ENCODE data around the gene LIPC. TPM values are rescaled to one million over a fixed set of nuclear protein-coding genes. Genes with fewer than 3 reads are reported as not detected.

LIPC gene
- total RNA-seq, 1 donor from 2014 or later = not detected

- H3K9me3 Mint-ChIP-seq = no peaks in the 10 kb centered on the region
- no peaks in the 10 kb centered on the region for H3K27me3 Mint-ChIP-seq (ENCODE audit: low read depth)
- H3K36me3 Mint-ChIP-seq = no peaks in the 10 kb centered on the region
- peaks cover 22% of the 10 kb centered on the region for H3K4me1 Mint-ChIP-seq
- no peak overlapping the region for H3K4me3 Mint-ChIP-seq
- no peak for DNase-seq (ENCODE audit: low spot score in 2 of 2, unreplicated experiment in 2 of 2)
- TF ChIP-seq, protein P1, sequence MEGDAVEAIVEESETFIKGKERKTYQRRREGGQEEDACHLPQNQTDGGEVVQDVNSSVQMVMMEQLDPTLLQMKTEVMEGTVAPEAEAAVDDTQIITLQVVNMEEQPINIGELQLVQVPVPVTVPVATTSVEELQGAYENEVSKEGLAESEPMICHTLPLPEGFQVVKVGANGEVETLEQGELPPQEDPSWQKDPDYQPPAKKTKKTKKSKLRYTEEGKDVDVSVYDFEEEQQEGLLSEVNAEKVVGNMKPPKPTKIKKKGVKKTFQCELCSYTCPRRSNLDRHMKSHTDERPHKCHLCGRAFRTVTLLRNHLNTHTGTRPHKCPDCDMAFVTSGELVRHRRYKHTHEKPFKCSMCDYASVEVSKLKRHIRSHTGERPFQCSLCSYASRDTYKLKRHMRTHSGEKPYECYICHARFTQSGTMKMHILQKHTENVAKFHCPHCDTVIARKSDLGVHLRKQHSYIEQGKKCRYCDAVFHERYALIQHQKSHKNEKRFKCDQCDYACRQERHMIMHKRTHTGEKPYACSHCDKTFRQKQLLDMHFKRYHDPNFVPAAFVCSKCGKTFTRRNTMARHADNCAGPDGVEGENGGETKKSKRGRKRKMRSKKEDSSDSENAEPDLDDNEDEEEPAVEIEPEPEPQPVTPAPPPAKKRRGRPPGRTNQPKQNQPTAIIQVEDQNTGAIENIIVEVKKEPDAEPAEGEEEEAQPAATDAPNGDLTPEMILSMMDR (IDR thresholded peaks at IDR 0.05; ENCODE audit: unreplicated experiment) = no peak
- no peak overlapping the region for H3K27ac Mint-ChIP-seq
These were observed 30.5 kb upstream of the LIPC start for GRCh38 chr15:58401276-58401675.

- Mint-ChIP-seq H3K27ac (no peak overlapping the region), H3K9me3 (no peaks in the 10 kb centered on the region), H3K27me3 (ENCODE audit: low read depth) (no peaks in the 10 kb centered on the region), H3K36me3 (no peaks in the 10 kb centered on the region), H3K4me3 (no peak overlapping the region), H3K4me1 (peaks cover 16% of the 10 kb centered on the region)
- TF ChIP-seq, protein P1 (IDR thresholded peaks at IDR 0.05; ENCODE audit: unreplicated experiment) = no peak
- DNase-seq (ENCODE audit: low spot score in 2 of 2, unreplicated experiment in 2 of 2) = no peak
These were observed 29.7 kb upstream of the LIPC start for GRCh38 chr15:58401991-58402649.

- DNase-seq (ENCODE audit: low spot score in 2 of 2, unreplicated experiment in 2 of 2) = no peak
- H3K4me1 Mint-ChIP-seq = peaks cover 5% of the 10 kb centered on the region
- H3K36me3 Mint-ChIP-seq = no peaks in the 10 kb centered on the region
- no peak overlapping the region for H3K27ac Mint-ChIP-seq
- H3K9me3 Mint-ChIP-seq = no peaks in the 10 kb centered on the region
- H3K4me3 Mint-ChIP-seq = no peak overlapping the region
- H3K27me3 Mint-ChIP-seq (ENCODE audit: low read depth) = no peaks in the 10 kb centered on the region
- TF ChIP-seq, protein P1 (IDR thresholded peaks at IDR 0.05; ENCODE audit: unreplicated experiment) = no peak
These were observed 28.2 kb upstream of the LIPC start for GRCh38 chr15:58403581-58403980.

- H3K27ac Mint-ChIP-seq = no peak overlapping the region
- no peak overlapping the region for H3K4me3 Mint-ChIP-seq
- TF ChIP-seq, protein P1 (IDR thresholded peaks at IDR 0.05; ENCODE audit: unreplicated experiment) = no peak
- no peaks in the 10 kb centered on the region for H3K27me3 Mint-ChIP-seq (ENCODE audit: low read depth)
- H3K9me3 Mint-ChIP-seq = no peaks in the 10 kb centered on the region
- peaks cover 5% of the 10 kb centered on the region for H3K4me1 Mint-ChIP-seq
- DNase-seq (ENCODE audit: low spot score in 2 of 2, unreplicated experiment in 2 of 2) = no peak
- no peaks in the 10 kb centered on the region for H3K36me3 Mint-ChIP-seq
These were observed 27.8 kb upstream of the LIPC start for GRCh38 chr15:58404020-58404419.

DNA sequence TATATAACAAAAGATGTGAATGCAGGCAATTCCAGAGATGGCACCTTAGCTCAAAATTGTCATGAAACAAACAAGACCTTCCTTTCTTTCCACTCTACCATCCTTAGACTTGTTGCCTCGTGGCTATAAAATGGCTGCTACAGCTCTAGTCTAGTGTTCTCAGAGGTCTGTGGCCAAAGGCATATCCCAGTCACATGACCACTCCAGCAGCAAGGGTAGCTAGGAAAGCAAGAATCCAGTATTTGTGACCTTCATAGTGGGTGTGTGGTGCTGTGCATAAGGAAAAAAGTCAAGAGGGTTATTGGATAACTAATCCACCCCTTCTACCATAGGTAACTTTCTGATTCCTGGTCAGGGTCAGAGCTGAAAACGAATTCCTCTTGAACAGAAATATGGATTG is 27.1 kb upstream of the LIPC start:
- H3K9me3 Mint-ChIP-seq = no peaks in the 10 kb centered on the region
- H3K36me3 Mint-ChIP-seq = no peaks in the 10 kb centered on the region
- DNase-seq (ENCODE audit: low spot score in 2 of 2, unreplicated experiment in 2 of 2) = no peak
- H3K27ac Mint-ChIP-seq = no peak overlapping the region
- TF ChIP-seq, protein P1 (IDR thresholded peaks at IDR 0.05; ENCODE audit: unreplicated experiment) = no peak
- peaks cover 6% of the 10 kb centered on the region for H3K4me1 Mint-ChIP-seq
- H3K4me3 Mint-ChIP-seq = no peak overlapping the region
- no peaks in the 10 kb centered on the region for H3K27me3 Mint-ChIP-seq (ENCODE audit: low read depth)

Data from mesothelial cell of epicardium (in vitro differentiated cells).